RPMI8226 (cell line): ENCODE data around the gene RC3H2.

Source experiments
- DNase-seq: peaks from one replicate; pipeline ENCODE4 v3.0.0-alpha.2; 2015

Gene RC3H2

GRCh38 chr9:122904823-122905710 lies at the start of gene RC3H2:
Gene RC3H2 (minus strand): TSS chr9:122905359. CDS start chr9:122897509, 7,850 bp downstream.
- DNase-seq: peak; percentile 100

GRCh38 chr9:122954253-122954691 lies 49.1 kb upstream of the RC3H2 start:
- DNase-seq: no peak

GRCh38 chr9:122951056-122951455 lies 45.9 kb upstream of the RC3H2 start:
- DNase-seq: no peak

GRCh38 chr9:122950263-122950662 lies 45.1 kb upstream of the RC3H2 start:
- DNase-seq: no peak

- no peak for DNase-seq
Measured at GRCh38 chr9:122949696-122950095, 44.5 kb upstream of the RC3H2 start.

- no peak for DNase-seq
Measured at GRCh38 chr9:122948313-122948712, 43.2 kb upstream of the RC3H2 start.

- no peak for DNase-seq
Measured at GRCh38 chr9:122946461-122947005, 41.4 kb upstream of the RC3H2 start.

- no peak for DNase-seq
Measured at GRCh38 chr9:122944960-122945888, 40.1 kb upstream of the RC3H2 start.

GRCh38 chr9:122941582-122942234 lies 36.5 kb upstream of the RC3H2 start:
- peak; percentile 28 for DNase-seq

- DNase-seq: peak; percentile 100
Measured at GRCh38 chr9:122940749-122941581, 35.8 kb upstream of the RC3H2 start, which contains the start of gene RABGAP1. Gene RABGAP1 (plus strand): TSS chr9:122941020. CDS start chr9:122957060, 16,040 bp downstream.

- DNase-seq: no peak
Measured at GRCh38 chr9:122940454-122940748, 35.2 kb upstream of the RC3H2 start.

GRCh38 chr9:122939601-122940000 lies 34.4 kb upstream of the RC3H2 start:
- DNase-seq: no peak

GRCh38 chr9:122936883-122937282 lies 31.7 kb upstream of the RC3H2 start:
- no peak for DNase-seq

GRCh38 chr9:122936464-122936863 lies 31.3 kb upstream of the RC3H2 start:
- DNase-seq: no peak

GRCh38 chr9:122931226-122932121 lies 26.3 kb upstream of the RC3H2 start, which contains the start of gene ZBTB26:
Gene ZBTB26 (minus strand): TSS chr9:122931512. CDS start chr9:122919934, 11,578 bp downstream.
- peak; percentile 98 for DNase-seq

GRCh38 chr9:122930541-122931225 lies 25.5 kb upstream of the RC3H2 start:
- peak; percentile 55 for DNase-seq

- no peak for DNase-seq
Measured at GRCh38 chr9:122929796-122930354, 24.7 kb upstream of the RC3H2 start.

GRCh38 chr9:122923947-122924346 lies 18.8 kb upstream of the RC3H2 start:
- no peak for DNase-seq

GRCh38 chr9:122922713-122923112 lies 17.6 kb upstream of the RC3H2 start:
- no peak for DNase-seq

GRCh38 chr9:122918310-122918709 lies 13.2 kb upstream of the RC3H2 start:
- DNase-seq: no peak
